Lung (tissue), 12 donors: ENCODE measurements around the gene RARRES2. TPM values are rescaled to one million over a fixed set of nuclear protein-coding genes. Genes with fewer than 3 reads are reported as not detected.
A peak's percentile ranks its signal among the peaks of the same experiment; 100 is the strongest.

Experiments used
- ATAC-seq: fragments of 200-7000 bp; cut with Tn5 transposase; one replicate; pipeline ENCODE4 v1.9.1; 2020; ENCODE audit warnings: moderate number of reproducible peaks; ENCODE audit not compliant: insufficient read depth, low FRiP score
- DNase-seq, 3 donors: peaks; one replicate each; pipeline ENCODE4 v3.0.0-alpha.2; 2013 to 2017
- H3K27ac ChIP-seq, 2 donors: one replicate each; pipeline ENCODE4 v1.5.1; 2013; ENCODE audit warnings: mild to moderate bottlenecking in 2 of 2, moderate library complexity in 2 of 2, control low read depth in 1 of 2, inconsistent platforms in 1 of 2, low read depth in 1 of 2, low read length in 1 of 2
- H3K27me3 ChIP-seq, 3 donors: one replicate each; pipeline ENCODE4 v1.5.1; 2013; ENCODE audit warnings: low read length in 2 of 3; ENCODE audit not compliant: control insufficient read depth in 3 of 3, insufficient read depth in 3 of 3
- H3K36me3 ChIP-seq, 4 donors: one replicate each; pipeline ENCODE4 v1.5.1; 2013; ENCODE audit warnings: low read length in 4 of 4, mild to moderate bottlenecking in 1 of 4, moderate library complexity in 1 of 4; ENCODE audit not compliant: control insufficient read depth in 4 of 4, insufficient read depth in 4 of 4
- H3K4me1 ChIP-seq, 5 donors: one replicate each; pipeline ENCODE4 v1.5.1; 2013; ENCODE audit warnings: low read length in 5 of 5, mild to moderate bottlenecking in 2 of 5, moderate library complexity in 1 of 5; ENCODE audit not compliant: control insufficient read depth in 5 of 5, insufficient read depth in 5 of 5
- H3K4me3 ChIP-seq: one replicate; pipeline ENCODE4 v1.5.1; 2013; ENCODE audit warnings: mild to moderate bottlenecking, control low read depth, moderate library complexity
- H3K9ac ChIP-seq, 2 donors: one replicate each; pipeline ENCODE4 v1.5.1; 2013; ENCODE audit warnings: low read length in 2 of 2, control low read depth in 1 of 2; ENCODE audit not compliant: insufficient read depth in 1 of 2
- H3K9me3 ChIP-seq, 4 donors: one replicate each; pipeline ENCODE4 v1.5.1; 2013; ENCODE audit warnings: low read length in 3 of 4, mild to moderate bottlenecking in 1 of 4, moderate library complexity in 1 of 4; ENCODE audit not compliant: control insufficient read depth in 4 of 4, insufficient read depth in 3 of 4
- CTCF ChIP-seq: IDR thresholded peaks from 2 replicates; pipeline ENCODE4 v1.5.1; 2012; ENCODE audit warnings: mild to moderate bottlenecking; ENCODE audit errors: control extremely low read depth, extremely low read depth
- WGBS, 2 donors: extraction: QIAGEN DNeasy Blood & Tissue Kit; methylation state at CpG; one replicate each; pipeline ENCODE4 v1.1.7; 2013; 5-methylcytosine and 5-hydroxymethylcytosine counted together
- polyA plus RNA-seq, 2 donors: library from polyadenylated mRNA; stranded (reverse); fragments of 200-250 nt; gene quantifications; one replicate each; pipeline ENCODE4 v1.2.1, GENCODE V29; 2013
- total RNA-seq, 2 donors: library from RNA; depleted of rRNA in 1 of 2; stranded (reverse); fragments of >200 nt in 1 of 2; gene quantifications; one replicate each; pipeline ENCODE4 v1.2.1, GENCODE V29; 2014 to 2021
- donor health status: control.
- donor health status: control.
- donor health status: Bipolar disorder and iron deficiency.
- donor health status: healthy.
- donor health status: DM: yes; HTN: yes; CAD: no.

Gene RARRES2
- total and polyA plus RNA-seq, 4 donors, result 123 to 212 (median 163) TPM

- Histone ChIP-seq H3K4me3 (peak overlapping the region; percentile 85), H3K27me3 (no peaks in the 10 kb centered on the region), H3K4me1 (peaks cover 0 to 30% (median 7%) of the 10 kb centered on the region in 5 donors), H3K27ac (peak overlapping the region; percentile 97 to 99), H3K36me3 (peaks cover 0 to 37% (median 16%) of the 10 kb centered on the region in 4 donors), H3K9ac (peak overlapping the region; percentile 70 to 74), H3K9me3 (no peaks in the 10 kb centered on the region)
- ATAC-seq, result peak; percentile 27
- peak; percentile 80 to 82 (median 81) for DNase-seq
- no peak for TF ChIP-seq CTCF
- 0 to 1% methylated on average over 41 to 58 of the region's 58 CpGs for WGBS, 2 donors
Measured at GRCh38 chr7:150368884-150369747, 27.7 kb upstream of the RARRES2 start.

GRCh38 chr7:150368096-150368883 lies 26.9 kb upstream of the RARRES2 start, which contains the start of gene REPIN1:
Gene REPIN1 (plus strand): TSS chr7:150368822. CDS start chr7:150369712, 890 bp downstream.
- DNase-seq, result peak; percentile 91 to 94 (median 93)
- Histone ChIP-seq H3K27ac (peak within 1 kb of the TSS; percentile 97 to 99), H3K9me3 (no peaks in the 10 kb centered on the region), H3K27me3 (no peaks in the 10 kb centered on the region), H3K4me1 (peaks cover 0 to 30% (median 7%) of the 10 kb centered on the region in 5 donors), H3K4me3 (peak within 1 kb of the TSS; percentile 85), H3K36me3 (peaks cover 0 to 32% (median 9%) of the 10 kb centered on the region in 4 donors), H3K9ac (peak within 1 kb of the TSS; percentile 70 to 77)
- 0 to 1% methylated on average over 73 to 85 of the region's 85 CpGs for WGBS, 2 donors
- peak; percentile 83 for ATAC-seq
- no peak for TF ChIP-seq CTCF

- H3K27ac ChIP-seq, result peak overlapping the region; percentile 97 to 99
- H3K9ac ChIP-seq, result peak overlapping the region; percentile 50 to 77
- 36 to 44% methylated on average over 8 of the region's 8 CpGs for WGBS, 2 donors
- no peaks in the 10 kb centered on the region for H3K27me3 ChIP-seq
- no peak for TF ChIP-seq CTCF
- no peak overlapping the region for H3K4me3 ChIP-seq
- ATAC-seq (no peak), DNase-seq (peak in 1 of 3 donors; percentile 64)
- H3K9me3 ChIP-seq, result no peaks in the 10 kb centered on the region
- peaks cover 0 to 26% (median 5%) of the 10 kb centered on the region in 5 donors for H3K4me1 ChIP-seq
- peaks cover 0 to 26% (median 4%) of the 10 kb centered on the region in 4 donors for H3K36me3 ChIP-seq
Measured at GRCh38 chr7:150367677-150368095, 26.3 kb upstream of the RARRES2 start.
